Neuronal stem cell (in vitro differentiated cells): ENCODE results near the gene PTPRZ1.

Experiments used
- DNase-seq: peaks from one replicate; pipeline ENCODE4 v3.0.0-alpha.2; 2013; ENCODE audit warnings: low spot score
- H2AFZ ChIP-seq: one replicate; pipeline ENCODE4 v1.6.1; 2013; ENCODE audit warnings: mild to moderate bottlenecking, low read length, inconsistent platforms
- H2AK5ac ChIP-seq: 2 replicates; pipeline ENCODE4 v1.6.1; 2013; ENCODE audit warnings: low read depth, mild to moderate bottlenecking, inconsistent platforms, low read length, moderate library complexity, mixed read lengths
- H2BK120ac ChIP-seq: 2 replicates; pipeline ENCODE4 v1.6.1; 2013; ENCODE audit warnings: low read depth, mild to moderate bottlenecking, inconsistent platforms, low read length, moderate library complexity, mixed read lengths
- H2BK12ac ChIP-seq: one replicate; pipeline ENCODE4 v1.6.1; 2013; ENCODE audit warnings: low read length, inconsistent platforms
- H2BK15ac ChIP-seq: 2 replicates; pipeline ENCODE4 v1.6.1; 2013; ENCODE audit warnings: mild to moderate bottlenecking, low read length, inconsistent platforms, mixed read lengths
- H2BK5ac ChIP-seq: one replicate; pipeline ENCODE4 v1.6.1; 2013; ENCODE audit warnings: inconsistent platforms, mild to moderate bottlenecking, low read length, moderate library complexity
- H3K14ac ChIP-seq: one replicate; pipeline ENCODE4 v1.6.1; 2013; ENCODE audit warnings: low read length, inconsistent platforms
- H3K18ac ChIP-seq: 2 replicates; pipeline ENCODE4 v1.6.1; 2013; ENCODE audit warnings: low read length, inconsistent platforms
- H3K23ac ChIP-seq: 2 replicates; pipeline ENCODE4 v1.6.1; 2013; ENCODE audit warnings: low read depth, mild to moderate bottlenecking, mixed read lengths, low read length, inconsistent platforms; ENCODE audit not compliant: poor library complexity
- H3K27ac ChIP-seq: replicated peaks from 3 replicates; pipeline ENCODE4 v1.5.1; 2013; ENCODE audit warnings: low read length, inconsistent platforms
- H3K27me3 ChIP-seq, 3 experiments: 2 replicates each; pipeline ENCODE4 v1.6.1; 2013; ENCODE audit warnings: low read length in 3 of 3, mild to moderate bottlenecking in 2 of 3, inconsistent platforms in 1 of 3, low read depth in 1 of 3, mixed read lengths in 1 of 3, moderate library complexity in 1 of 3; ENCODE audit not compliant: control insufficient read depth in 3 of 3, insufficient read depth in 3 of 3
- H3K36me3 ChIP-seq, 2 donors: replicated peaks in 1 of 2; 2 replicates each; pipeline ENCODE4 v1.6.1; 2013; ENCODE audit warnings: low read length in 2 of 2; ENCODE audit not compliant: control insufficient read depth in 2 of 2, insufficient read depth in 2 of 2
- H3K4ac ChIP-seq: 2 replicates; pipeline ENCODE4 v1.6.1; 2013; ENCODE audit warnings: inconsistent platforms, mild to moderate bottlenecking, low read length, moderate library complexity
- H3K4me1 ChIP-seq, 2 donors: 1 replicate in 1 of 2; 2 replicates in 1 of 2; pipeline ENCODE4 v1.6.1; 2013; ENCODE audit warnings: low read length in 2 of 2, low read depth in 1 of 2; ENCODE audit not compliant: control insufficient read depth in 2 of 2, insufficient read depth in 1 of 2
- H3K4me2 ChIP-seq: one replicate; pipeline ENCODE4 v1.6.1; 2013; ENCODE audit warnings: mild to moderate bottlenecking, low read length, inconsistent platforms; ENCODE audit not compliant: insufficient read depth, poor library complexity, severe bottlenecking
- H3K4me3 ChIP-seq, 2 donors: 2 replicates each; pipeline ENCODE4 v1.5.1; 2013; ENCODE audit warnings: low read length in 2 of 2, mild to moderate bottlenecking in 2 of 2, inconsistent platforms in 1 of 2, moderate library complexity in 1 of 2
- H3K79me1 ChIP-seq: one replicate; pipeline ENCODE4 v1.6.1; 2013; ENCODE audit warnings: low read depth, mild to moderate bottlenecking, inconsistent platforms, low read length, moderate library complexity
- H3K9ac ChIP-seq: one replicate; pipeline ENCODE4 v1.6.1; 2013; ENCODE audit warnings: mild to moderate bottlenecking, low read depth, low read length, inconsistent platforms; ENCODE audit not compliant: poor library complexity
- H3K9me3 ChIP-seq, 2 donors: replicated peaks in 1 of 2; 2 replicates each; pipeline versions ENCODE3 to v1.6.1; 2013; ENCODE audit warnings: low read length in 2 of 2, mild to moderate bottlenecking in 2 of 2, inconsistent platforms in 1 of 2, low read depth in 1 of 2, mixed read lengths in 1 of 2, moderate library complexity in 1 of 2; ENCODE audit not compliant: control insufficient read depth in 2 of 2, insufficient read depth in 1 of 2
- H4K8ac ChIP-seq: one replicate; pipeline ENCODE4 v1.6.1; 2013; ENCODE audit warnings: low read depth, mild to moderate bottlenecking, inconsistent platforms, low read length, moderate library complexity
- H4K91ac ChIP-seq: one replicate; pipeline ENCODE4 v1.6.1; 2013; ENCODE audit warnings: low read length, low read depth, mild to moderate bottlenecking, inconsistent platforms; ENCODE audit not compliant: poor library complexity
- WGBS, 2 donors: extraction: QIAGEN DNeasy Blood & Tissue Kit; methylation state at CpG; one replicate each; pipeline ENCODE4 v1.1.7; 2013; ENCODE audit warnings: missing lambda C conversion rate in 2 of 2, mixed read lengths in 1 of 2; ENCODE audit not compliant: insufficient read length in 2 of 2, insufficient replicate concordance in 1 of 2; ENCODE audit errors: extremely low coverage in 2 of 2; 5-methylcytosine and 5-hydroxymethylcytosine counted together

The PTPRZ1 gene

GRCh38 chr7:122038134-122038533, 165.2 kb downstream of the PTPRZ1 start:
- H2AFZ ChIP-seq: no peak overlapping the region
- H3K79me1 ChIP-seq: no peaks in the 10 kb centered on the region
- no peak overlapping the region for H2BK15ac ChIP-seq
- no peak overlapping the region for H3K4ac ChIP-seq
- peaks cover 22 to 99% of the 10 kb centered on the region in 2 donors for H3K36me3 ChIP-seq
- H3K27ac ChIP-seq: no peak overlapping the region
- H2BK12ac ChIP-seq: no peak overlapping the region
- H2AK5ac ChIP-seq: no peak overlapping the region
- no peak overlapping the region for H3K4me2 ChIP-seq
- DNase-seq: no peak
- no peaks in the 10 kb centered on the region for H3K9me3 ChIP-seq
- no peak overlapping the region for H4K8ac ChIP-seq
- H3K27me3 ChIP-seq: no peaks in the 10 kb centered on the region
- no CpG with 5 or more reads among the region's 3 CpGs for WGBS, 2 donors
- no peak overlapping the region for H3K4me3 ChIP-seq
- no peak overlapping the region for H2BK120ac ChIP-seq
- H2BK5ac ChIP-seq: no peak overlapping the region
- H3K14ac ChIP-seq: no peak overlapping the region
- no peak overlapping the region for H3K18ac ChIP-seq
- no peaks in the 10 kb centered on the region for H3K4me1 ChIP-seq
- no peak overlapping the region for H3K9ac ChIP-seq
- H4K91ac ChIP-seq: no peak overlapping the region
- H3K23ac ChIP-seq: no peak overlapping the region

GRCh38 chr7:122038904-122039303, 165.9 kb downstream of the PTPRZ1 start:
- H3K4me1 ChIP-seq: no peaks in the 10 kb centered on the region
- no peak overlapping the region for H2BK120ac ChIP-seq
- H2BK15ac ChIP-seq: no peak overlapping the region
- H2BK12ac ChIP-seq: no peak overlapping the region
- H4K8ac ChIP-seq: no peak overlapping the region
- no peak overlapping the region for H3K14ac ChIP-seq
- H3K23ac ChIP-seq: no peak overlapping the region
- no peak overlapping the region for H3K27ac ChIP-seq
- H3K27me3 ChIP-seq: no peaks in the 10 kb centered on the region
- no peak overlapping the region for H2AK5ac ChIP-seq
- H3K4me3 ChIP-seq: no peak overlapping the region
- H3K4ac ChIP-seq: no peak overlapping the region
- H2BK5ac ChIP-seq: no peak overlapping the region
- H3K9me3 ChIP-seq: no peaks in the 10 kb centered on the region
- no CpG with 5 or more reads among the region's 3 CpGs for WGBS, 2 donors
- no peak overlapping the region for H3K9ac ChIP-seq
- DNase-seq: no peak
- peaks cover 24 to 99% of the 10 kb centered on the region in 2 donors for H3K36me3 ChIP-seq
- no peak overlapping the region for H4K91ac ChIP-seq
- H3K18ac ChIP-seq: no peak overlapping the region
- no peaks in the 10 kb centered on the region for H3K79me1 ChIP-seq
- no peak overlapping the region for H2AFZ ChIP-seq
- no peak overlapping the region for H3K4me2 ChIP-seq

- H3K14ac ChIP-seq: no peak overlapping the region
- no peak overlapping the region for H2BK12ac ChIP-seq
- no peak overlapping the region for H3K18ac ChIP-seq
- H3K4ac ChIP-seq: no peak overlapping the region
- H3K27me3 ChIP-seq: no peaks in the 10 kb centered on the region
- no peak overlapping the region for H2BK5ac ChIP-seq
- H3K23ac ChIP-seq: no peak overlapping the region
- peaks cover 28 to 99% of the 10 kb centered on the region in 2 donors for H3K36me3 ChIP-seq
- H2AK5ac ChIP-seq: no peak overlapping the region
- no peak overlapping the region for H2AFZ ChIP-seq
- no peak overlapping the region for H4K8ac ChIP-seq
- H4K91ac ChIP-seq: no peak overlapping the region
- no peaks in the 10 kb centered on the region for H3K79me1 ChIP-seq
- no peak overlapping the region for H3K4me2 ChIP-seq
- no peaks in the 10 kb centered on the region for H3K4me1 ChIP-seq
- H3K9ac ChIP-seq: no peak overlapping the region
- H2BK15ac ChIP-seq: no peak overlapping the region
- no CpG with 5 or more reads among the region's 3 CpGs for WGBS, 2 donors
- H3K4me3 ChIP-seq: no peak overlapping the region
- no peak overlapping the region for H2BK120ac ChIP-seq
- no peaks in the 10 kb centered on the region for H3K9me3 ChIP-seq
- no peak for DNase-seq
- H3K27ac ChIP-seq: no peak overlapping the region
These were observed 167.2 kb downstream of the PTPRZ1 start for GRCh38 chr7:122040147-122040546.

GRCh38 chr7:122046402-122046801, 173.4 kb downstream of the PTPRZ1 start:
- Histone ChIP-seq H3K27ac (no peak overlapping the region), H4K91ac (no peak overlapping the region), H3K36me3 (peaks cover 22 to 100% of the 10 kb centered on the region in 2 donors), H3K4me3 (no peak overlapping the region), H3K14ac (no peak overlapping the region), H3K18ac (no peak overlapping the region), H3K79me1 (no peaks in the 10 kb centered on the region), H2BK12ac (no peak overlapping the region), H3K9me3 (no peaks in the 10 kb centered on the region), H2AFZ (no peak overlapping the region), H3K9ac (no peak overlapping the region), H4K8ac (no peak overlapping the region), H3K23ac (no peak overlapping the region), H3K4ac (no peak overlapping the region), H2AK5ac (no peak overlapping the region), H3K4me2 (no peak overlapping the region), H3K4me1 (no peaks in the 10 kb centered on the region), H2BK5ac (no peak overlapping the region), H2BK15ac (no peak overlapping the region), H2BK120ac (no peak overlapping the region), H3K27me3 (no peaks in the 10 kb centered on the region)
- WGBS, 2 donors: no CpG with 5 or more reads among the region's 3 CpGs
- no peak for DNase-seq
